BJ (cell line): ENCODE measurements around the gene FASTKD1. TPM values are rescaled to one million over a fixed set of nuclear protein-coding genes. Genes with fewer than 3 reads are reported as not detected.

Source experiments
- CTCF ChIA-PET: fragments of 350-600 bp; formaldehyde crosslinking; extraction: SDS; loops from one replicate; lab custom pipeline; 2021; ENCODE audit warnings: antibody characterized with exemption, inconsistent platforms; lab: Yijun Ruan, JAX
- POLR2A ChIA-PET: fragments of 300-600 bp; sonication (Branson Sonifier 250); formaldehyde crosslinking; extraction: SDS; loops from one replicate; lab custom pipeline; 2021; ENCODE audit warnings: antibody characterized with exemption; lab: Charles Lee
- DNase-seq: peaks from one replicate; pipeline ENCODE4 v3.0.0-alpha.2; 2011; ENCODE audit warnings: low read depth
- H3K27me3 ChIP-seq: 2 replicates; pipeline ENCODE4 v1.6.0; 2011; ENCODE audit warnings: low read length; ENCODE audit not compliant: control insufficient read depth, insufficient read depth
- H3K36me3 ChIP-seq: 2 replicates; pipeline ENCODE4 v1.5.1; 2011; ENCODE audit warnings: low read length; ENCODE audit not compliant: control insufficient read depth, insufficient read depth
- H3K4me3 ChIP-seq: 2 replicates; pipeline ENCODE4 v1.5.1; 2011; ENCODE audit warnings: low read depth, mild to moderate bottlenecking, control low read depth, low read length
- polyA plus RNA-seq: library from polyadenylated mRNA; depleted of rRNA; stranded (reverse); fragments of >200 nt; gene quantifications from 2 replicates; pipeline ENCODE4 v1.2.3, GENCODE V29; 2011
- TF ChIP-seq, protein P1 (sequence below): IDR thresholded peaks from 2 replicates; pipeline ENCODE4 v1.5.1; 2011; ENCODE audit warnings: low read depth, mild to moderate bottlenecking, control low read depth, inconsistent platforms, low read length, moderate library complexity; ENCODE audit not compliant: insufficient read depth

The FASTKD1 gene
- polyA plus RNA-seq, 1 experiment = 5.8 TPM

DNA sequence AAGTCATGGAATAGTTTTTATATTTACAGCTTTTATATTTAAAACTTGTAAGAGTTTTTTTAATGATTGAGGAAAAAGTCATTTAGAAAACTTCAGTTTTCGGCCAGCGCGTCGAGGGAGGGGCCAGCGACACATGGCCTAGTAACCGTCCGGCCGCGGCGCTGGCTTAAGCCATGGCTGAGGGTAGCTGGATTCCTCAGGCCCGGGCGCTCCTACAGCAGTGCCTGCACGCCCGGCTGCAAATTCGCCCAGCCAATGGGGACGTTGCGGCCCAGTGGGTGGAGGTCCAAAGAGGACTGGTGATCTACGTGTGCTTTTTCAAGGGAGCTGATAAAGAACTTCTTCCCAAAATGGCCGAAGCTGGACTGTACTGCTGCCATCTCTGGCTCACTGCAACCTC is 69.0 kb downstream of the FASTKD1 start:
- POLR2A ChIA-PET = no interaction called here
- DNase-seq = no peak
- H3K27me3 ChIP-seq = no peaks in the 10 kb centered on the region

DNA sequence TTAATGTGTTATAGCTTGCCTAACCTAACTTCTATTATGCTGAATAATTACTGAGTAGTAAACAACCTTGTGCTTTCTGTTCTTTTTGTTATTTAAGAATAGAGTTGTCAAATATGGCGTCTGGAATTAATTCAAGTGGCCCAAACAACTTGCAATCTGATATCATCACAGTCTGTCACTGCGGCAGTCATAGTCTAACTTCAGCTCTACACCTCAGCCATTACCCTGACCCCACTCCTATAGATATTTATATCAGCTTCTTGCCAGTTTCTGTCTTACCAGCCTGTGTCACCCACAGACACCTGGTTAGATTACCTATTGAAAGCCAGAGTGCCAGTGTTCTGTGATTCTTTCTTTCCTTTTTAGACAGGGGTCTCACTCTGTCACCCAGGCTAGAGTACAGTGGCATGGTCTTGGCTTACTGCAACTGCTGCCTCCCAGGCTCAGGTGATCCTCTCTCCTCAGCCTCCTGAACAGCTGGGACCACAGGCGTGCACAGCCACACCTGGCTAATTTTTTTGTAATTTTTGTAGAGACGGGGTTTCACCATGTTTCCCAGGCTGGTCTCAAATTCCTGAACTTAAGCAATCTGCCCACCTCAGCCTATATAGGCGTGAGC is 78.2 kb downstream of the FASTKD1 start:
- TF ChIP-seq, protein P1, sequence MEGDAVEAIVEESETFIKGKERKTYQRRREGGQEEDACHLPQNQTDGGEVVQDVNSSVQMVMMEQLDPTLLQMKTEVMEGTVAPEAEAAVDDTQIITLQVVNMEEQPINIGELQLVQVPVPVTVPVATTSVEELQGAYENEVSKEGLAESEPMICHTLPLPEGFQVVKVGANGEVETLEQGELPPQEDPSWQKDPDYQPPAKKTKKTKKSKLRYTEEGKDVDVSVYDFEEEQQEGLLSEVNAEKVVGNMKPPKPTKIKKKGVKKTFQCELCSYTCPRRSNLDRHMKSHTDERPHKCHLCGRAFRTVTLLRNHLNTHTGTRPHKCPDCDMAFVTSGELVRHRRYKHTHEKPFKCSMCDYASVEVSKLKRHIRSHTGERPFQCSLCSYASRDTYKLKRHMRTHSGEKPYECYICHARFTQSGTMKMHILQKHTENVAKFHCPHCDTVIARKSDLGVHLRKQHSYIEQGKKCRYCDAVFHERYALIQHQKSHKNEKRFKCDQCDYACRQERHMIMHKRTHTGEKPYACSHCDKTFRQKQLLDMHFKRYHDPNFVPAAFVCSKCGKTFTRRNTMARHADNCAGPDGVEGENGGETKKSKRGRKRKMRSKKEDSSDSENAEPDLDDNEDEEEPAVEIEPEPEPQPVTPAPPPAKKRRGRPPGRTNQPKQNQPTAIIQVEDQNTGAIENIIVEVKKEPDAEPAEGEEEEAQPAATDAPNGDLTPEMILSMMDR = no peak
- POLR2A ChIA-PET = no interaction called here
- CTCF ChIA-PET = interaction anchor here (1.8 kb wide), 1 partner anchor 16 kb away, joined by 5 read pairs; the partner anchor contains the start of gene BBS5
- no peak for DNase-seq
- H3K4me3 ChIP-seq = no peak overlapping the region
- no peaks in the 10 kb centered on the region for H3K27me3 ChIP-seq
- no peaks in the 10 kb centered on the region; the same call in 1 of the 2 replicates for H3K36me3 ChIP-seq

More for the DNA sequence above, 69.0 kb downstream of the FASTKD1 start:
- H3K4me3 ChIP-seq = no peak overlapping the region
- H3K36me3 ChIP-seq = no peaks in the 10 kb centered on the region; the same call in 1 of the 2 replicates
- TF ChIP-seq, protein P1 = no peak
- CTCF ChIA-PET = no interaction called here

DNA sequence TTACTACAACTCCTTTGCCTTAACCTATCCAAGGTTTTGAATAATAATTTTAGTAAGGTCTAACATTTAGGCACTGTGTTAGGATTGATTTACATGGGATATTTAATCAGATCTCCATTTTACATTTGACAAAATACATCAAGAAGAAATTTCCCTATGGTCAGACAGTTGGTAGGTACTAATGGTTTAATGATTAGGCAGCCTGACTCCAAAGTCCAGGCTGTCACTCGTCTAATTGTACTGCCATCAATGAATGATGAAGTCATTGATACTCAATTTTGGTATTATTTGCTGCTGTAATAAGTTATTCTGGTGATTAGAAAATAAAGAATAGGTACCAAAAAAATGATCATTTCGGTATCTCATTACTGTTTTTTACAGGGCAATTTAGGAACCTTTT is 80.3 kb downstream of the FASTKD1 start:
- ChIA-PET POLR2A (no interaction called here), CTCF (interaction anchor here (1.1 kb wide), 1 partner anchor 41 kb away, joined by 3 read pairs; no protein-coding TSS in a partner anchor)
- TF ChIP-seq, protein P1 = no peak
- Histone ChIP-seq H3K27me3 (no peaks in the 10 kb centered on the region), H3K36me3 (no peaks in the 10 kb centered on the region), H3K4me3 (no peak overlapping the region)
- DNase-seq = no peak

DNA sequence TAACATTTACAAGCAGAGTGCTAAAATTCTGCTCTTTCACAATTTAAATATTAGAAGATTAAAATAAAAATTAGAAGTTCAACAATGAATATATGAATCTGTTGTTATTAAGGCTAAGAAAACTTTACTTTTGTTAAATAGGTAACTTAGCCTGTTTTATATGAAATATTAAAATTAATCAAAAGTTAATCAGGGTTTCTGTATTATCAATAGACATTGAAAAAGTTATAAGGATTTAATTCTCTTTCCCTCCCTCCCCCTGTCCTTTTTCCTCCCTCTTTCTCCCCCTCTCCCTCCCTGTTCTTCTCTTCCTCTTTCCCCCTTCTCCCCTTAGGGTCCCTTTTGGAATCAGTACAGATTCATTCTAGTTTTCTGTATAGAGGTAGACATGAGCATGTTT is 82.3 kb downstream of the FASTKD1 start:
- CTCF ChIA-PET = interaction anchor here (0.6 kb wide), 1 partner anchor 9 kb away, joined by 4 read pairs; no protein-coding TSS in a partner anchor
- TF ChIP-seq, protein P1 = no peak
- Histone ChIP-seq H3K27me3 (no peaks in the 10 kb centered on the region), H3K4me3 (no peak overlapping the region), H3K36me3 (no peaks in the 10 kb centered on the region)
- no peak for DNase-seq
- POLR2A ChIA-PET = no interaction called here

DNA sequence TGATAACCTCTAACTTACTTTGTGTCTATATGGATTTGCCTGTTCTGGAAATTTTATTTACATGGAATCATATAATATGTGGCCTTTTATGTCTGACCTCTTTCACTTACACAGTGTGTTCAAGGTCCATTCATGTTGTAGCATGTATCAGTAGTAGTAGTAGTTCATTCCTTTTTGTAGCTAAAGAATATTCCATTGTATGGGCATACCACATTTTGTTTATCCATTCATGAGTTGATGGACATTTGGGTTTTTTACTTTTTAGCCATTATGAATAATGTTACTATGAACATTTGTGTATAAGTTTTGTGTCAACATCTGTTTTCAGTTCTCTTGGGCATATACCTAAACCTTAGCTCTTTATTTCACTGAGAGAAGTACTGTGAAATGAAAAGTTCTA is 82.8 kb downstream of the FASTKD1 start:
- Histone ChIP-seq H3K36me3 (no peaks in the 10 kb centered on the region), H3K4me3 (no peak overlapping the region), H3K27me3 (no peaks in the 10 kb centered on the region)
- DNase-seq = no peak
- ChIA-PET CTCF (interaction anchor here (0.6 kb wide), 1 partner anchor 10 kb away, joined by 4 read pairs; no protein-coding TSS in a partner anchor), POLR2A (no interaction called here)
- TF ChIP-seq, protein P1 = no peak
